HepG2 (cell line): ENCODE measurements around the gene GNAI2. TPM values are rescaled to one million over a fixed set of nuclear protein-coding genes. Genes with fewer than 3 reads are reported as not detected.
A peak's percentile ranks its signal among the peaks of the same experiment; 100 is the strongest.

Experiments used
- AHR ChIP-seq: IDR thresholded peaks from 2 replicates; pipeline ENCODE4 v1.6.1; 2018; ENCODE audit warnings: missing genetic modification reagents, missing compliant biosample characterization
- ATF2 ChIP-seq: sonication (generic); formaldehyde crosslinking; IDR thresholded peaks from 2 replicates; pipeline ENCODE4 v1.4.0; 2020; ENCODE audit warnings: missing genetic modification reagents
- ERF ChIP-seq: IDR thresholded peaks from 2 replicates; pipeline ENCODE4 v1.6.1; 2018; ENCODE audit warnings: missing biosample characterization, missing genetic modification reagents
- HES4 ChIP-seq: sonication (generic); formaldehyde crosslinking; IDR thresholded peaks from 2 replicates; pipeline ENCODE4 v1.9.0; 2021; ENCODE audit warnings: mild to moderate bottlenecking, missing genetic modification reagents, borderline replicate concordance
- HNF1B ChIP-seq: sonication (generic); formaldehyde crosslinking; IDR thresholded peaks from 2 replicates; pipeline ENCODE4 v1.5.1; 2020; ENCODE audit warnings: mild to moderate bottlenecking, moderate library complexity, missing genetic modification reagents
- IKZF4 ChIP-seq: sonication (generic); formaldehyde crosslinking; IDR thresholded peaks from 2 replicates; pipeline ENCODE4 v1.5.1; 2020; ENCODE audit warnings: borderline replicate concordance, mild to moderate bottlenecking, low read depth, missing genetic modification reagents; ENCODE audit errors: not compliant biosample characterization
- MAFF ChIP-seq: IDR thresholded peaks from 2 replicates; pipeline ENCODE4 v1.6.1; 2011; ENCODE audit warnings: low read depth, low read length, improper control_type of control experiment
- MYC ChIP-seq: sonication (generic); formaldehyde crosslinking; IDR thresholded peaks from 2 replicates; pipeline ENCODE4 v1.9.0; 2021; ENCODE audit warnings: missing genetic modification reagents, borderline replicate concordance
- NFE2L1 ChIP-seq: sonication (generic); formaldehyde crosslinking; IDR thresholded peaks from 2 replicates; pipeline ENCODE4 v1.4.0; 2020; ENCODE audit warnings: missing genetic modification reagents, mild to moderate bottlenecking, borderline replicate concordance
- PBX3 ChIP-seq: sonication (generic); formaldehyde crosslinking; IDR thresholded peaks from 2 replicates; pipeline ENCODE4 v1.8.1; 2023; ENCODE audit warnings: missing genetic modification reagents, inconsistent platforms, borderline replicate concordance
- STAG1 ChIP-seq: sonication (generic); formaldehyde crosslinking; IDR thresholded peaks from 2 replicates; pipeline ENCODE4 v1.4.0; 2020; ENCODE audit warnings: missing genetic modification reagents
- SUZ12 ChIP-seq: fragments of 150-350 bp; IDR thresholded peaks from 2 replicates; pipeline ENCODE4 v1.6.1; 2014; ENCODE audit warnings: low read depth, low read length
- THAP7 ChIP-seq: sonication (generic); formaldehyde crosslinking; IDR thresholded peaks from 2 replicates; pipeline ENCODE4 v1.8.1; 2023; ENCODE audit warnings: mild to moderate bottlenecking, missing genetic modification reagents
- UBTF ChIP-seq: sonication (generic); formaldehyde crosslinking; IDR thresholded peaks from 2 replicates; pipeline ENCODE4 v1.4.0; 2020; ENCODE audit warnings: mild to moderate bottlenecking, missing genetic modification reagents
- ZNF331 ChIP-seq: sonication (generic); formaldehyde crosslinking; IDR thresholded peaks from 2 replicates; pipeline ENCODE4 v1.4.0; 2020; ENCODE audit warnings: missing genetic modification reagents
- ZNF530 ChIP-seq: sonication (generic); formaldehyde crosslinking; IDR thresholded peaks from 2 replicates; pipeline ENCODE4 v1.5.0; 2020; ENCODE audit warnings: low read depth, mild to moderate bottlenecking, missing genetic modification reagents
- ZNF580 ChIP-seq: IDR thresholded peaks from 2 replicates; pipeline ENCODE4 v1.6.1; 2016; ENCODE audit warnings: low read depth, borderline replicate concordance
- ZSCAN31 ChIP-seq: sonication (generic); formaldehyde crosslinking; IDR thresholded peaks from 2 replicates; pipeline ENCODE4 v1.5.0; 2020; ENCODE audit warnings: low read depth, mild to moderate bottlenecking, missing genetic modification reagents
- polyA plus RNA-seq, 8 experiments: library from polyadenylated mRNA; depleted of rRNA in 3 of 8; stranded (reverse) in 7 of 8; unstranded in 1 of 8; fragments of >200 nt; fragmentation: Illumina TruSeq in 4 of 8; extraction: Trizol in 4 of 8; gene quantifications; 2 replicates each; pipeline versions ENCODE4 v1.2.1 to v1.2.3, GENCODE V29; 2011 to 2016; ENCODE audit warnings: low read depth in 4 of 8, missing spikeins in 1 of 8, mixed read lengths in 1 of 8; ENCODE audit not compliant: insufficient read depth in 1 of 8
- total RNA-seq, 5 experiments: library from RNA; depleted of rRNA; stranded (reverse); fragments of >200 nt; fragmentation: Illumina TruSeq; extraction: Trizol; gene quantifications; 2 replicates each; pipeline ENCODE4 v1.2.3, GENCODE V29; 2016; ENCODE audit warnings: low read depth in 1 of 5

GNAI2 gene
- total and polyA plus RNA-seq, 2 of the 13 experiments (the other 11 are each of a cell fraction or from before 2014, with no cell fraction given): 51.1 to 66.2 TPM

- TF ChIP-seq NFE2L1 (CRISPR knock-in tag): no peak
- TF ChIP-seq UBTF (CRISPR knock-in tag): peak; percentile 98
- TF ChIP-seq HES4 (CRISPR knock-in tag): no peak; the same call in 1 of the 2 replicates
- TF ChIP-seq ERF (CRISPR knock-in tag): 0 out of 2 replicates have a peak, but pooled peaks have one; percentile 57
- TF ChIP-seq MYC: peak; percentile 72; the same call in 1 of the 2 replicates
- peak; percentile 100 for TF ChIP-seq ATF2 (CRISPR knock-in tag)
- peak; percentile 30; the same call in 1 of the 2 replicates for TF ChIP-seq ZNF331 (CRISPR knock-in tag)
- TF ChIP-seq THAP7: 0 out of 2 replicates have a peak, but pooled peaks have one; percentile 73
- TF ChIP-seq ZNF530 (CRISPR knock-in tag): no peak
- no peak for TF ChIP-seq IKZF4 (CRISPR knock-in tag)
- peak; percentile 63 for TF ChIP-seq HNF1B (CRISPR knock-in tag)
- peak; percentile 96 for TF ChIP-seq STAG1
- TF ChIP-seq PBX3 (CRISPR knock-in tag): no peak
- TF ChIP-seq SUZ12: no peak
- TF ChIP-seq AHR: no peak
- peak; percentile 94 for TF ChIP-seq ZSCAN31 (CRISPR knock-in tag)
- peak; percentile 90; the same call in 1 of the 2 replicates for TF ChIP-seq ZNF580 (CRISPR knock-in tag)
- no peak for TF ChIP-seq MAFF
These were observed 24.3 kb downstream of the GNAI2 start (continued) for GRCh38 chr3:50260027-50260941.
